HCT116 (cell line): ENCODE results near the gene HS6ST1. TPM values are rescaled to one million over a fixed set of nuclear protein-coding genes. Genes with fewer than 3 reads are reported as not detected.

ENCODE experiments used
- ATAC-seq: fragments of 200-7000 bp; cut with Tn5 transposase; 2 replicates; pipeline ENCODE4 v1.9.1; 2020; ENCODE audit warnings: mild to moderate bottlenecking, moderate library complexity
- BruUV-seq: library from RNA; stranded (reverse); fragments of 400-500 nt; replicated peaks from 2 replicates; lab custom pipeline; 2021; lab: Mats Ljungman, UMichigan
- CTCF ChIA-PET: fragments of 300-600 bp; sonication (Branson Sonifier 250); formaldehyde crosslinking; loops from one replicate; lab custom pipeline; 2021; ENCODE audit warnings: antibody characterized with exemption; lab: Charles Lee
- POLR2A ChIA-PET: fragments of 300-600, 350-600 bp; sonication (Branson Sonifier 250); formaldehyde crosslinking; loops from one replicate; lab custom pipeline; 2021; ENCODE audit warnings: antibody characterized with exemption; lab: Charles Lee
- RAD21 ChIA-PET, 2 experiments: fragments of 300-600 bp; sonication (Branson Sonifier 250); formaldehyde crosslinking; loops; one replicate each; lab custom pipeline; 2023; ENCODE audit warnings: low total read pairs in 2 of 2; ENCODE audit not compliant: uncharacterized antibody in 2 of 2, unreplicated experiment in 2 of 2, low non-redundant PET in 1 of 2; lab: Charles Lee
- DNase-seq: peaks from one replicate; pipeline ENCODE4 v3.0.0-alpha.2; 2010; ENCODE audit warnings: low read depth, low spot score
- H2AFZ ChIP-seq: fragments of 200-600 bp; shearing (Covaris generic), sonication (generic); 2 replicates; pipeline ENCODE4 v1.6.1; 2017; ENCODE audit warnings: low read depth, mixed run types, mixed read lengths, antibody characterized with exemption, low read length; ENCODE audit not compliant: poor library complexity, severe bottlenecking
- H3K27ac ChIP-seq: 2 replicates; pipeline ENCODE4 v1.5.1; 2012; ENCODE audit warnings: low read depth, low read length
- H3K27me3 ChIP-seq: fragments of 200-600 bp; sonication (generic); 2 replicates; pipeline ENCODE4 v1.6.1; 2016; ENCODE audit warnings: mixed run types, low read length, mixed read lengths; ENCODE audit not compliant: insufficient read depth
- H3K36me3 ChIP-seq, 2 experiments: fragments of 200-500 bp in 1 of 2; fragments of 200-600 bp in 1 of 2; sonication (Bioruptor generic) in 1 of 2; sonication (generic) in 1 of 2; 2 replicates each; pipeline versions ENCODE4 v1.5.1 to v1.6.1; 2014 to 2016; ENCODE audit warnings: low read length in 2 of 2, inconsistent platforms in 1 of 2, mixed read lengths in 1 of 2, mixed run types in 1 of 2; ENCODE audit not compliant: insufficient read depth in 2 of 2, control insufficient read depth in 1 of 2
- H3K4me1 ChIP-seq, 2 experiments: fragments of 200-600 bp in 1 of 2; sonication (generic) in 1 of 2; 2 replicates each; pipeline versions ENCODE4 v1.5.1 to v1.6.1; 2012 to 2017; ENCODE audit warnings: low read length in 2 of 2, inconsistent platforms in 1 of 2, mild to moderate bottlenecking in 1 of 2, mixed read lengths in 1 of 2, mixed run types in 1 of 2, moderate library complexity in 1 of 2; ENCODE audit not compliant: insufficient read depth in 2 of 2, control insufficient read depth in 1 of 2
- H3K4me2 ChIP-seq: fragments of 200-600 bp; sonication (generic); 2 replicates; pipeline ENCODE4 v1.6.1; 2017; ENCODE audit warnings: mixed run types, low read length, mixed read lengths
- H3K4me3 ChIP-seq, 2 experiments: fragments of 200-600 bp in 1 of 2; sonication (generic) in 1 of 2; replicated peaks in 1 of 2; 2 replicates each; pipeline ENCODE4 v1.5.1; 2011 to 2016; ENCODE audit warnings: low read length in 2 of 2, control low read depth in 1 of 2, low read depth in 1 of 2, mild to moderate bottlenecking in 1 of 2, mixed read lengths in 1 of 2, mixed run types in 1 of 2
- H3K79me2 ChIP-seq: fragments of 200-600 bp; sonication (generic); 2 replicates; pipeline ENCODE4 v1.6.1; 2017; ENCODE audit warnings: mild to moderate bottlenecking, mixed run types, low read length, moderate library complexity, mixed read lengths; ENCODE audit not compliant: insufficient read depth
- H3K9ac ChIP-seq: fragments of 200-600 bp; sonication (generic); 2 replicates; pipeline ENCODE4 v1.6.1; 2016; ENCODE audit warnings: low read length, mixed read lengths
- H3K9me2 ChIP-seq: fragments of 200-600 bp; sonication (generic), shearing (Covaris generic); 2 replicates; pipeline ENCODE4 v1.6.1; 2017; ENCODE audit warnings: mixed run types, mild to moderate bottlenecking, moderate library complexity; ENCODE audit not compliant: insufficient read depth
- H3K9me3 ChIP-seq, 2 experiments: fragments of 200-500 bp in 1 of 2; fragments of 200-600 bp in 1 of 2; sonication (Bioruptor generic) in 1 of 2; sonication (generic) in 1 of 2; 2 replicates each; pipeline ENCODE4 v1.6.1; 2014 to 2017; ENCODE audit warnings: low read length in 2 of 2, mixed read lengths in 2 of 2, inconsistent platforms in 1 of 2, low read depth in 1 of 2, mild to moderate bottlenecking in 1 of 2, mixed run types in 1 of 2, moderate library complexity in 1 of 2; ENCODE audit not compliant: control insufficient read depth in 1 of 2, insufficient read depth in 1 of 2
- H4K20me1 ChIP-seq: fragments of 200-600 bp; sonication (generic), shearing (Covaris generic); 2 replicates; pipeline ENCODE4 v1.6.1; 2017; ENCODE audit warnings: mixed run types, mild to moderate bottlenecking, moderate library complexity; ENCODE audit not compliant: insufficient read depth
- ATF3 ChIP-seq: IDR thresholded peaks from 2 replicates; pipeline ENCODE4 v1.6.1; 2012
- CBX3 ChIP-seq: IDR thresholded peaks from 2 replicates; pipeline ENCODE4 v1.6.1; 2012; ENCODE audit warnings: low read depth
- CEBPB ChIP-seq: IDR thresholded peaks from 2 replicates; pipeline ENCODE4 v1.6.1; 2012; ENCODE audit warnings: low read depth
- EZH2 ChIP-seq: fragments of 200-600 bp; sonication (generic); IDR thresholded peaks from 2 replicates; pipeline ENCODE4 v1.6.1; 2017; ENCODE audit warnings: antibody characterized with exemption, mixed run types
- EZH2phosphoT487 ChIP-seq: fragments of 200-600 bp; IDR thresholded peaks from 2 replicates; pipeline ENCODE4 v1.6.1; 2018; ENCODE audit warnings: antibody characterized with exemption, borderline replicate concordance
- FOSL1 ChIP-seq: IDR thresholded peaks from 2 replicates; pipeline ENCODE4 v1.6.1; 2012; ENCODE audit warnings: low read depth
- JUND ChIP-seq: IDR thresholded peaks from 2 replicates; pipeline ENCODE4 v1.6.1; 2012
- MAX ChIP-seq: IDR thresholded peaks from 2 replicates; pipeline ENCODE4 v1.6.1; 2012
- POLR2A ChIP-seq: IDR thresholded peaks from 2 replicates; pipeline ENCODE4 v1.7.0; 2011; ENCODE audit warnings: borderline replicate concordance; ENCODE audit not compliant: insufficient read depth, insufficient read length; ENCODE audit errors: extremely low read depth
- POLR2AphosphoS5 ChIP-seq: IDR thresholded peaks from 2 replicates; pipeline ENCODE4 v1.6.1; 2011; ENCODE audit warnings: mild to moderate bottlenecking, low read depth, low read length, moderate library complexity
- RAD21 ChIP-seq: IDR thresholded peaks from 2 replicates; pipeline ENCODE4 v1.6.1; 2012; ENCODE audit warnings: low read depth, mild to moderate bottlenecking
- SIN3A ChIP-seq: IDR thresholded peaks from 2 replicates; pipeline ENCODE4 v1.6.1; 2012; ENCODE audit warnings: low read depth
- SP1 ChIP-seq: IDR thresholded peaks from 2 replicates; pipeline ENCODE4 v1.6.1; 2012; ENCODE audit warnings: low read depth
- SRF ChIP-seq: IDR thresholded peaks from 2 replicates; pipeline ENCODE4 v1.6.1; 2012; ENCODE audit warnings: low read depth
- TCF7L2 ChIP-seq: IDR thresholded peaks from 2 replicates; pipeline ENCODE4 v1.7.0; 2011; ENCODE audit warnings: borderline replicate concordance, inconsistent platforms; ENCODE audit not compliant: insufficient read depth, insufficient read length; ENCODE audit errors: extremely low read depth
- ZBTB33 ChIP-seq: IDR thresholded peaks from 2 replicates; pipeline ENCODE4 v1.6.1; 2011; ENCODE audit warnings: mild to moderate bottlenecking, low read length, moderate library complexity; ENCODE audit not compliant: insufficient replicate concordance; ENCODE audit errors: extremely low read depth
- ZFX ChIP-seq: fragments of 450-650 bp; IDR thresholded peaks from 2 replicates; pipeline ENCODE4 v1.6.1; 2017
- ZNF274 ChIP-seq: fragments of 200-500 bp; sonication (Bioruptor generic); IDR thresholded peaks from 2 replicates; pipeline ENCODE4 v1.6.1; 2014; ENCODE audit warnings: mild to moderate bottlenecking, low read depth, low read length, inconsistent platforms
- intact Hi-C: fragments of 100-400 bp; cut with micrococcal nuclease; formaldehyde crosslinking; loops from 2 replicates; pipeline ENCODE4 v1.10.0; 2022
- total RNA-seq: library from RNA; stranded (reverse); gene quantifications from one replicate; pipeline ENCODE4 v1.2.1, GENCODE V29; 2021; ENCODE audit not compliant: unreplicated experiment

Gene HS6ST1
- total RNA-seq, 1 experiment from 2014 or later = 35.0 TPM

- POLR2A ChIA-PET = no interaction called here
- Histone ChIP-seq H2AFZ (no peak overlapping the region), H3K4me2 (no peak overlapping the region), H3K9me3 (no peaks in the 10 kb centered on the region), H4K20me1 (peaks cover 3% of the 10 kb centered on the region; the same call in 1 of the 2 replicates), H3K9ac (no peak overlapping the region), H3K4me3 (no peak overlapping the region), H3K79me2 (peaks cover 99% of the 10 kb centered on the region), H3K4me1 (peaks cover 33 to 47% of the 10 kb centered on the region in 2 experiments), H3K27me3 (no peaks in the 10 kb centered on the region), H3K27ac (no peak overlapping the region), H3K36me3 (no peaks in the 10 kb centered on the region; a peak in 1 of 4 replicates), H3K9me2 (no peaks in the 10 kb centered on the region)
- intact Hi-C loops = loop anchor here (5.0 kb wide), 1 partner anchor 130 kb away; no protein-coding TSS in a partner anchor
- RAD21 ChIA-PET = no interaction called here
- ATAC-seq = no peak
- CTCF ChIA-PET = no interaction called here
- TF ChIP-seq EZH2 (no peak), ATF3 (no peak), ZFX (no peak), SRF (no peak), FOSL1 (no peak), SIN3A (no peak), SP1 (no peak), RAD21 (no peak), EZH2phosphoT487 (no peak), MAX (no peak), TCF7L2 (no peak), ZBTB33 (no peak), CBX3 (no peak), ZNF274 (no peak), POLR2A (no peak), JUND (no peak), POLR2AphosphoS5 (no peak), CEBPB (no peak)
- no peak for DNase-seq
- BruUV-seq = no TSS peak
These were observed 11.1 kb downstream of the HS6ST1 start for GRCh38 chr2:128307595-128307994.
